Esophagus muscularis mucosa (tissue), 3 donors: Measurements from ENCODE around the gene TNIP3.

ENCODE experiments used
- POLR2A ChIP-seq: fragments of 450-650 bp; IDR thresholded peaks from one replicate; pipeline ENCODE4 v1.6.1; 2017; ENCODE audit warnings: antibody characterized with exemption, moderate library complexity, mild to moderate bottlenecking, low read depth
- POLR2AphosphoS5 ChIP-seq, 2 donors: sonication (generic); formaldehyde crosslinking; IDR thresholded peaks; one replicate each; pipeline ENCODE4 v1.6.1; 2017; ENCODE audit warnings: antibody characterized with exemption in 2 of 2
- TF ChIP-seq, protein P1 (sequence below), 3 experiments: fragments of 200-600 bp in 2 of 3; fragments of 450-650 bp in 1 of 3; sonication (generic) in 2 of 3; IDR thresholded peaks; one replicate each; pipeline ENCODE4 v1.5.1; 2017 to 2019; ENCODE audit warnings: antibody characterized with exemption in 3 of 3, mild to moderate bottlenecking in 2 of 3, moderate library complexity in 1 of 3

DNA sequence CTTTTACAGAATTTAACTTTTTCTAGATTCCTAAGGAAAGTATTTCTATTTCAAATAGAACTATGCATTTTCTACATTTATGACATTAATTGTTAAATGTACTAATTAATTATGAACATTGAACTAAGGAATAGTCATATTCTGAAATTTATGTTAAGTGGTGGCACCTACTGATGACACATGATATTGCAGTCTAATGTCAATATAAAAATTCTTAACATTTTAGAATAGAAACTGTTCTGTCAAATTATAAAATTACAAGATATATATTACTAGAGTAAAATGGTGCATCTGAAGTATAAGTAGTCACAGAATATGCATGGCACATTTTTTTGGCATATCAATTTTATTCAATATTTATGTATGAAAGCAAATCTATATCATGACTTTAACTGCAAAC lies 51.6 kb downstream of the TNIP3 start:
- TF ChIP-seq, protein P1, sequence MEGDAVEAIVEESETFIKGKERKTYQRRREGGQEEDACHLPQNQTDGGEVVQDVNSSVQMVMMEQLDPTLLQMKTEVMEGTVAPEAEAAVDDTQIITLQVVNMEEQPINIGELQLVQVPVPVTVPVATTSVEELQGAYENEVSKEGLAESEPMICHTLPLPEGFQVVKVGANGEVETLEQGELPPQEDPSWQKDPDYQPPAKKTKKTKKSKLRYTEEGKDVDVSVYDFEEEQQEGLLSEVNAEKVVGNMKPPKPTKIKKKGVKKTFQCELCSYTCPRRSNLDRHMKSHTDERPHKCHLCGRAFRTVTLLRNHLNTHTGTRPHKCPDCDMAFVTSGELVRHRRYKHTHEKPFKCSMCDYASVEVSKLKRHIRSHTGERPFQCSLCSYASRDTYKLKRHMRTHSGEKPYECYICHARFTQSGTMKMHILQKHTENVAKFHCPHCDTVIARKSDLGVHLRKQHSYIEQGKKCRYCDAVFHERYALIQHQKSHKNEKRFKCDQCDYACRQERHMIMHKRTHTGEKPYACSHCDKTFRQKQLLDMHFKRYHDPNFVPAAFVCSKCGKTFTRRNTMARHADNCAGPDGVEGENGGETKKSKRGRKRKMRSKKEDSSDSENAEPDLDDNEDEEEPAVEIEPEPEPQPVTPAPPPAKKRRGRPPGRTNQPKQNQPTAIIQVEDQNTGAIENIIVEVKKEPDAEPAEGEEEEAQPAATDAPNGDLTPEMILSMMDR (IDR thresholded peaks at IDR 0.05) = peak in 2 of 3 experiments; percentile 36 to 50
- no peak for TF ChIP-seq POLR2A
- no peak for TF ChIP-seq POLR2AphosphoS5 (IDR thresholded peaks at IDR 0.05)
